LNCaP clone FGC (cell line): ENCODE data around the gene RHOBTB1.
"Not testable (repeated sequence)": the region's sequence is repeated elsewhere in the genome, so short reads cannot be mapped to it uniquely, and the experiment has no call there.

ENCODE experiments used
- DNase-seq: peaks from one replicate; pipeline ENCODE4 v3.0.0-alpha.2; 2011; ENCODE audit warnings: low read depth
- H3K4me3 ChIP-seq: 2 replicates; pipeline ENCODE4 v1.5.1; 2011; ENCODE audit warnings: mild to moderate bottlenecking, low read depth, low read length, control low read depth
- TF ChIP-seq, protein P1 (sequence below): IDR thresholded peaks from 2 replicates; pipeline ENCODE4 v1.5.1; 2012; ENCODE audit warnings: mild to moderate bottlenecking; ENCODE audit not compliant: control insufficient read depth, insufficient read depth; ENCODE audit errors: extremely low read depth

Gene RHOBTB1

DNA sequence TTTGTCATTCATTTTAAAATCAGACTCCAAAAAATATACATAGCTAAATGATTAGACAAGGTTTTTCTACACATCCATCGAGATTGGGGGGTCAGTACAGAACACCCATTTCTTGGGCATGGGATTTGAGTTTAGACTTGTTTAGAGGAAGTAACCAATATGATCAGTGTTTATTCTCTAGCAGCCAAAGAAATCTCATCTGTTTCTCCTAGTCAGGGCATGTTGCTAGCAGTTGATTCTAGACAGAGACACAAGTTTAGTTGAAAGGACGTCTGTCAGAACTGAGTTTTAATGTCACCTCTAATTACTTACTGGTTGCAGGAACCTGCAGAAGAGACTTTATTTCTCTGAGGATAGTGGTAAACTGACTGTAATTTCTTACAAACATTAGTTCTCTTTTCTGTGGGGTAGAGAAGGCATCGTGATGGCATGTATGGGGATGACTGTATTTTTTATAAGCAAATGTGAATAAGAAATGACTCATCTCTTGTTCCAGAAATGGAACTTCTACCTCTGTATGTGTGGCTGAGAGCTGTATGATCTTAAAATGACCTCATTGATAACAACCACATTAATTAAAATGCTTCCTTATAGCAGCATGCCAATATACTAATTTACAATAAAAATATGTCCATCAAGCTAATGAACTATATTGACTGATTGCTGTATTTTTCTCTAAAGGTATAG, 30.6 kb upstream of the RHOBTB1 start:
- TF ChIP-seq, protein P1, sequence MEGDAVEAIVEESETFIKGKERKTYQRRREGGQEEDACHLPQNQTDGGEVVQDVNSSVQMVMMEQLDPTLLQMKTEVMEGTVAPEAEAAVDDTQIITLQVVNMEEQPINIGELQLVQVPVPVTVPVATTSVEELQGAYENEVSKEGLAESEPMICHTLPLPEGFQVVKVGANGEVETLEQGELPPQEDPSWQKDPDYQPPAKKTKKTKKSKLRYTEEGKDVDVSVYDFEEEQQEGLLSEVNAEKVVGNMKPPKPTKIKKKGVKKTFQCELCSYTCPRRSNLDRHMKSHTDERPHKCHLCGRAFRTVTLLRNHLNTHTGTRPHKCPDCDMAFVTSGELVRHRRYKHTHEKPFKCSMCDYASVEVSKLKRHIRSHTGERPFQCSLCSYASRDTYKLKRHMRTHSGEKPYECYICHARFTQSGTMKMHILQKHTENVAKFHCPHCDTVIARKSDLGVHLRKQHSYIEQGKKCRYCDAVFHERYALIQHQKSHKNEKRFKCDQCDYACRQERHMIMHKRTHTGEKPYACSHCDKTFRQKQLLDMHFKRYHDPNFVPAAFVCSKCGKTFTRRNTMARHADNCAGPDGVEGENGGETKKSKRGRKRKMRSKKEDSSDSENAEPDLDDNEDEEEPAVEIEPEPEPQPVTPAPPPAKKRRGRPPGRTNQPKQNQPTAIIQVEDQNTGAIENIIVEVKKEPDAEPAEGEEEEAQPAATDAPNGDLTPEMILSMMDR, result no peak
- H3K4me3 ChIP-seq, result no peak overlapping the region
- no peak for DNase-seq

GRCh38 chr10:60973086-60973485, 29.1 kb upstream of the RHOBTB1 start:
- TF ChIP-seq, protein P1, result no peak
- no peak overlapping the region for H3K4me3 ChIP-seq
- no peak for DNase-seq

- DNase-seq, H3K4me3 ChIP-seq: not testable (repeated sequence)
Observed at GRCh38 chr10:60972181-60972580, 28.2 kb upstream of the RHOBTB1 start.

GRCh38 chr10:60970526-60970925, 26.5 kb upstream of the RHOBTB1 start:
- TF ChIP-seq, protein P1, result no peak
- DNase-seq, result no peak
- no peak overlapping the region for H3K4me3 ChIP-seq

DNA sequence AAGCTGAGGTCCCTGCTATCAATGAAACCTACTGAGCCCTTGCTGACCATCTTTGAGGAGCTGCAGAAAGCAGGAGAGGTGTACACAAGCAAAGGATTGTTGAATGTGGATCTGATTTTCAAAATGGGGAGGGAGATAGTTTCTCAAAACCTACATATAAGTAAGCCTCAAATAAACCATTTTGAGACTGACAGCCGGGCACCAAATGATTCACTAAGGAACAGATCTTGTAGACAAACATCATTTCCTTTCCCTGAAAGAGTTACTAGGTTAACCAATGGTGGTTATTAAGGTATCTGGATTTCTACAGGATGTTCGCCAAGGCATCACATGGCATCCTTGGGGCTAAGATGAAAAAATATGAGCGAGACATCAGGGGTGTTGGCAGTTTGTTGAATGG, 24.5 kb upstream of the RHOBTB1 start:
- TF ChIP-seq, protein P1, result no peak
- no peak overlapping the region for H3K4me3 ChIP-seq
- DNase-seq, result no peak

GRCh38 chr10:60967854-60968484, 24.0 kb upstream of the RHOBTB1 start:
- TF ChIP-seq, protein P1, result no peak
- no peak for DNase-seq
- no peak overlapping the region for H3K4me3 ChIP-seq

DNA sequence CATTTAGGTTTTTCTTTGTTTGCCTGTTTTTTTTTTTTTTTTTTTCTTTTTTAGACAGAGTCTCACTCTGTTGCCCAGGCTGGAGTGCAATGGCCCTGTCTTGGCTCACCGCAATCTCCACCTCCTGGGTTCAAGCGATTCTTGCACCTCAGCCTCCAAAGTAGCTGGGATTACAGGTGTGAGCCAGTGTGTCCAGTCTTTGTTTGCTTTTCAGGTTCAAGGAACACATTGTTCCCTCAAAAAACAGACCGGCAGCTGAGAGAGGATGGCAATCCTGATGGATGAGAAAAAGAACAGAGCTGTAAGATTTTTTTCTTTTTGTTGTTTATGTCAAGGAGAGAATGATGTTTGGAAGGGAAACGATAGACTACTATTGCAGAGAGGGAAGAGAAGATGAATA, 23.3 kb upstream of the RHOBTB1 start:
- DNase-seq, result peak; percentile 50
- TF ChIP-seq, protein P1, result no peak
- H3K4me3 ChIP-seq, result no peak overlapping the region
